Measurements from ENCODE around the gene KIRREL3. TPM values are rescaled to one million over a fixed set of nuclear protein-coding genes. Genes with fewer than 3 reads are reported as not detected.

Gene KIRREL3
- polyA plus RNA-seq (ENCODE audit: insufficient read length): 0.49 TPM

GRCh38 chr11:127000291-127000968 lies at the start of gene KIRREL3:
TSS of gene KIRREL3 (minus strand) at chr11:127000770.
- DNase-seq: no peak

GRCh38 chr11:127050186-127050585 lies 49.6 kb upstream of the KIRREL3 start:
- no peak for DNase-seq

GRCh38 chr11:127049486-127049885 lies 48.9 kb upstream of the KIRREL3 start:
- DNase-seq: no peak

DNA sequence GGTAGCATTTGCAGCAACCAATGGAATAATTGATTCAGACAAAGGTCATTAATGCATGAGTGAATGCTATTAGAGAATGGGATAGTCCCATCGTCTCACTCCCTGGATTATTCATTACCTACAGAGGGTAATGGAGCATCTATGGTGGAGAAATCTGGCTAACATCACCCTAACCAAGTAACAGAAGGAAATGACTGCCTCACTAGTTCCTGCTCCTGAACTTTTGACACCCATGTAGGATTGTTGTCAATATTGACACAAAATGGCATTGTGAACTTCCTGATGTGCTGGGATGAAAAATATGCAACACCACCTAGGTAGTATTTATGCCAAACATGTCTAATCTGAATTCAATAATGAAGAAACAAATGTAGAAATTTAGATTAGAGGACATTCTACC lies 44.0 kb upstream of the KIRREL3 start:
- no peak for DNase-seq

DNA sequence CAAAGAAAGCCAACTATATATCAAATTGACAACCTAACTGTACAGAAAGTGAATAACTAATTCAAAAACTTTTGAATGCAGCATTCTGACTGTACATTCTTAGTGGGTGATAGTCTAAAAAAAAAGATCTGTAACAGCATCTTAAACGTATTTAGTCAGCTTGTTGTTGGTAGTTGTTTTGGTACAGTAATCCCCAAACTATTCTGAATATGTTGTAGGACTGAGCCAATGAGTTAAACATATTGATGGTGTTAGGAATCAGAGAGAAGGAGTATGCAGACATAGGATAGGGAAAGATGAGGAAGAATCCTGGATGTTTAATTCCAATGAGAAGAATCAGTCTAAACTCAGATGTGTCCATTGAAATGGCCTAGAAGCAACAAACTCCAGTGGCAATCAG lies 41.9 kb upstream of the KIRREL3 start:
- no peak for DNase-seq

GRCh38 chr11:127039591-127039990 lies 39.0 kb upstream of the KIRREL3 start:
- DNase-seq: no peak

GRCh38 chr11:127037596-127037995 lies 37.0 kb upstream of the KIRREL3 start:
- DNase-seq: no peak

DNA sequence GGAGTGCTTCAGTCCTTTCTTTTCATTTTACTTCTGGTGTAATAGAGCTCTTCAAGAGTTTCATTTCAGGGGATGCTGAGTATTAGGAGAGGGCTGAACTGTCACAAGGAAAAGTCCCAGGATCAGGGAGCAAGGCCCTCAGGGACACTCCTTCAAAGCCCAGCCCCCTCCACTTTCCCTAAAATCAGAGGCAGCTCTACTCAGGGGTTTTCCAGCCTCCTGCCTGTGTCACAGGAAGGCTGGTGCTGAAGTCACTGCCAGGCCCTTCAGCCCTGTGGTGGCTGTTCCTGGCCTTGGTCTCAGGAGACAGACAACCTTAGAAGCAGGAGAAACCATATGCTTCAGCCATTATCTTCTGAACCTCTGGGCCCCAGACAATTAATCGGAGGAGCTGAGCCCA lies 36.4 kb upstream of the KIRREL3 start:
- no peak for DNase-seq

- no peak for DNase-seq
Observed at GRCh38 chr11:127035824-127036223, 35.3 kb upstream of the KIRREL3 start.

DNA sequence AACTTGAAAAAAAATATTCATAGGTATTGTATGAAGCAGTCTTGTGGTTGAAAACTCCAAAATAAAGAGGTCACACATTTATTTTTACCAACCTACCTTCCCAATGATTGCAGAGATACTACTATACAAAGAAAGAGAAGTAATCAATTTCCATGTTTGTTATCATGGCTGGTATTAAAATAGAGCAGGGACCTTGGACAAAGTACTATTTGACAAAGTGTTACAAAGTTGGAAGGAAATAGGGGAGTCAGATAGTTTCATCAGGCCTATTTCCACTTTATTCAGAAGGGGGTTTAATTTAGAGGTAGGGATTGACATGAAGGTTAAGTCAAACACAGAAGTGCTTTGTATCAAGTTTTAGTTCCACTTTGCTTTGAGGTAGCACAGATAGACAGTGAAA lies 34.4 kb upstream of the KIRREL3 start:
- DNase-seq: no peak

- DNase-seq: peak; percentile 11
Observed at GRCh38 chr11:127028648-127029047, 28.1 kb upstream of the KIRREL3 start.

DNA sequence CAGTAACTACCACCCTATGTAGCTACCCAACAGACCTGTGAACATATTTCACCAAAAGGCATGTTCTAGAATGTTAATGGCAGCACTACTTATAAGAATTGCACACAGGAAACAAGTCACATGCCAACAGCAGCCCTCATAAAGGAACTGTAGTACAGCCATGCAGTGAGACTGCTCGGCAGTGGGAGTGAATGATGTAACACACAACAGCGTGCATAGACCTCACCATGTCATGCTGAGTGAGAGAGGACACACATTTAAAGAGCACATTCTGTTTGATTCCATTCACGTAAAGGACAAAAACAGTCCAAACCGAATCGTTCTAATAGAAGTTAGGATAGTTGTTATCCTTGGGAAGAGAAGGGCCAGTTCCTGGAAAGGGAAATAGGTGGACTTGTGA lies 27.2 kb upstream of the KIRREL3 start:
- no peak for DNase-seq

GRCh38 chr11:127027000-127027399 lies 26.4 kb upstream of the KIRREL3 start:
- no peak for DNase-seq

- DNase-seq: no peak
Observed at GRCh38 chr11:127023991-127024390, 23.4 kb upstream of the KIRREL3 start.

DNA sequence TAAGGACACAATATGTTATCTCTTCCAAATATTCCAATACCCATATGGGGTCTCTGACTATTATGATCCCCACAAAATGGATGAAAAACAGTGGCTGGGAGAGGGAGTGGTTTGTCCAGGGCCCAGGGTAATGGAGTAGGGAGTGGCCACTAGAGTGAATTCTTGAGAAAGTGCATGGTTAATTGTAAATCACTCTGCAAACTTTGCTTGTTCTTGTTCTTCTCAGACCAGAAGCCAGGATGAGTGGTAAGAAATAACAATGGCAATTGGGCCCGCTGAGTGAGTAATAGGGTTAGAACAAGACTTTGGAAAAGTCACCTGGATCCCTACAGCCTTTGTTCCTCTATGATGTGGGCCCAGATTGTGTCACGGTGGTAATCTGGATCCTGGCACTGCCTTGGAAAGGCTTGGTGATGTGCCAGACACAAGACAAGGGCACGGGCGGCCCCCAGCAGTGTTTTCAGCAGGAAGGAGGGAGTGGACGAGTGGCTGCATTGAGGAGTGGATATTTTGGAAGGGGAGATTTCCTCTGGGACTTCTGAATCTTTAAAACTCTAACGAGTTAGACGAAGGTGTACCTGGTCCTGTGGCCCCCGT lies 18.2 kb upstream of the KIRREL3 start:
- DNase-seq: no peak

GRCh38 chr11:127017482-127017881 lies 16.9 kb upstream of the KIRREL3 start:
- DNase-seq: peak; percentile 30

DNA sequence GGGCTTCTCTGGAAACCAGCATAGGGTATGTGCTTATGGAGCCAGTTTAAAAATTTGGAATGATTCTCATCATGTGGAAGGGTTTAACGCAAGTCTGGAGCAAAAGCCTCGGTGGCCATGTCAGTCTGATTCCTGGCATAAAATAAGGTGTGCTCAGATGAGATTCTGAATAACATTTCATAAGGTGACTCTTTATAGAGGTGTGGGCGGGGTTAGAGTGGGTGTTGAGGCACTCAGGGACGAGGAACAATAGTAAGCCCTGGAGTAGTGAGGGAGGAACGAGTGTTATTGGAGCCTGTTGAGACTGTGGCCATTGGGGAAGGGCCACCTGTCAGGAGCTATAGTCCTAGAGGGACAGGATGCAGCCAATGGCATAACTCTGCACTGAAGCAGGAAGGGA lies 13.0 kb upstream of the KIRREL3 start:
- DNase-seq: no peak

- DNase-seq: no peak
Observed at GRCh38 chr11:127006311-127006710, 5.7 kb upstream of the KIRREL3 start.

- peak; percentile 38 for DNase-seq
Observed at GRCh38 chr11:127003260-127003981, 2.9 kb upstream of the KIRREL3 start.

DNA sequence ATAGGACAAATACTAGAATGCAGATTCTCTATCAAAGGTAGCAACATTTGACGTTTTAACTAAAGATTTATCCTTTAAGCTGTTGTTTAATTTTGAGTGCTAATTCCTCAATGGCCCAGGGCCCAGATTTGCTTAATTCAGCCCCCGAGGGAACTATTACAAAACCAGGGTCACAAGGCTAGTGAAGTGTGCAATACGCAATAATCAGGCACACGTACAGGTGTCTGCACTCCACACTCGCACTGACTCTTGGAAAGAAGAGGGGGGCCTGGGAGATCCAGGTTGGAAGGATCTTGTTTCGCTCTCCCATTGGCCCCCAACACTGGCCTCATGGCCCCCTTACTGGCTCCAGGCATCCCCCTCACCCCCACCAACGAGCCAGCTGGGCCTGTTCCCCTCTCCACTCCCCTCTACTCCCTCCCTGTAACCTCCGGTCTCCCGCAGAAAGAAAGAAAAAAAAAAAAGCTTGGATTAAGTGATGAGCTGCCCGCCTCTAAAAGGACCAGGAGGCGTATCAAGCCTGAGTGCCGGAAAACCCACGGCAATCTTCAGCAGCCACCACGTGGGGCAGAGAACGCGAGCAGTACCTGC lies 2.2 kb upstream of the KIRREL3 start:
- DNase-seq: no peak

DNA sequence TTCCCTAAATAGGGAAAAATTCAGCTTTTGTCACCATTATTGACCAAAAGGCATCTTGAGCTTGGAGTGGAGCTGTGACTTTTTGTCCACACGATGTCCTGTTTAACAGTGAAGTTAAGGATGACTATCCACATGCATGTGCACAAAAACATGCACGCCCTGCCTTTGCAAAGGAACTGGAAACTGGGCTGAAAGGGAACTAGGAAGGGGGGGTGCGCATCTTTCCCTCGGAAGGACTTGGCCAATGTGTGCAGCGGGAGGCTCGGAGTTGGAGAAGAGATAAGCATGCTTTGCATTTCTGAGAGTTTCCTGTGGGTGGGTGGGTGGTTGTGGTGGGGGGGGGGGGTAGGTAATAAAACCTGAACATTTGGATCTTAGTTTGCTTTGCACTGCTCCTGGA lies 411 bp upstream of the KIRREL3 start:
- DNase-seq: no peak

- no peak for DNase-seq
Observed at GRCh38 chr11:126999366-126999765, 1.2 kb downstream of the KIRREL3 start.

DNA sequence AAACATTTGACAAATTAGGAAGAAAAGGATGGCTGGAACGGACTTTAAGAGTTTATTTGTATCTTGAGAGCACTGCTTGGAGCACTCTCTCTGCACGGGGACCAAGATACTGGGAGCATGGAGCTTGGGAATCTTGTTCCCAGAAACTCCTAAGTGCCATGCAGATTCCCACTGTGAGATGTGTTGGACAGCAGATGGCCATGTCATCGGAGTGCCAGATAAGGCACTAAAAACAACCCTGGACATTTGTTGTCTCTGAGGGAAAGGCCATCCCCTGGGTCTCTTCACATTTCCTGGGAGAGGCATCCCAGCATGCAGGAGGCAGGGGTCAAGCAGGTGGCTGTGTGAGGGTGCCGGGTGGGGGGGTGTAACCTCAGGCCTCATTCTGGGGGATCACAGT lies 2.9 kb downstream of the KIRREL3 start:
- no peak for DNase-seq

DNA sequence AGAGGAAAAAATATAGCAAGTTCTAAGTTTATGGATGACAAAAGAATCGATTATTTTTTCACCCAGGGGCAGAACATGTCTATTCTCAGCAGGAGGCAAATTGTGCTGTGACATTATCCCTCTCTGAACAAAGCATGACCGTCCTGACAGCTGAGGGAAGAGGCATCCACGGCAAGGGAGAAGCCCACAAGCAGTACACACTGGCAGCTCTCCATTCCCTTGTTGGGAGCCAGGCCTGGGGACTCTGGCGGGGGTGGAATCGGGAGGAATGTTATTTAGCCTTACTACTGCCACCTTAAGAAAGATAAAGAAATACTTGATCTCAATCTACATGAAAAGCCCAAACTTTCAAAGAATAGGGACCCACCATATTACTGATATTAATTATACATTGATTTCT lies 3.4 kb downstream of the KIRREL3 start:
- no peak for DNase-seq

Measured in hindlimb muscle (tissue), 1 donor.